ENCODE data around the gene PROCA1.
A peak's percentile ranks its signal among the peaks of the same experiment; 100 is the strongest.

The PROCA1 gene

GRCh38 chr17:28710861-28711722, 596 bp downstream of the PROCA1 start:
- DNase-seq (ENCODE audit: low read depth in 3 of 3): peak; percentile 80 to 86 (median 81)

GRCh38 chr17:28707339-28707720, 4.4 kb downstream of the PROCA1 start:
- DNase-seq (ENCODE audit: low read depth in 3 of 3): no peak

- DNase-seq (ENCODE audit: low read depth in 3 of 3): no peak
Observed at GRCh38 chr17:28706471-28707338, 5.0 kb downstream of the PROCA1 start.

GRCh38 chr17:28705728-28706334, 5.9 kb downstream of the PROCA1 start:
- DNase-seq (ENCODE audit: low read depth in 3 of 3): no peak

GRCh38 chr17:28705074-28705659, 6.5 kb downstream of the PROCA1 start:
- no peak for DNase-seq (ENCODE audit: low read depth in 3 of 3)

- no peak for DNase-seq (ENCODE audit: low read depth in 3 of 3)
Observed at GRCh38 chr17:28704219-28704858, 7.3 kb downstream of the PROCA1 start.

- no peak for DNase-seq (ENCODE audit: low read depth in 3 of 3)
Observed at GRCh38 chr17:28703552-28704218, 8.0 kb downstream of the PROCA1 start.

GRCh38 chr17:28702752-28703150, 8.9 kb downstream of the PROCA1 start:
- no peak for DNase-seq (ENCODE audit: low read depth in 3 of 3)

GRCh38 chr17:28702026-28702751, 9.5 kb downstream of the PROCA1 start:
- DNase-seq (ENCODE audit: low read depth in 3 of 3): no peak

- no peak for DNase-seq (ENCODE audit: low read depth in 3 of 3)
Observed at GRCh38 chr17:28700830-28701492, 10.7 kb downstream of the PROCA1 start.

- DNase-seq (ENCODE audit: low read depth in 3 of 3): no peak
Observed at GRCh38 chr17:28700278-28700677, 11.4 kb downstream of the PROCA1 start.

GRCh38 chr17:28698253-28698941, 13.3 kb downstream of the PROCA1 start:
- no peak for DNase-seq (ENCODE audit: low read depth in 3 of 3)

- DNase-seq (ENCODE audit: low read depth in 3 of 3): no peak
Observed at GRCh38 chr17:28693869-28694268, 17.8 kb downstream of the PROCA1 start.

- DNase-seq (ENCODE audit: low read depth in 3 of 3): no peak
Observed at GRCh38 chr17:28689011-28689410, 22.7 kb downstream of the PROCA1 start.

- DNase-seq (ENCODE audit: low read depth in 3 of 3): no peak
Observed at GRCh38 chr17:28688481-28688880, 23.2 kb downstream of the PROCA1 start.

GRCh38 chr17:28686296-28686695, 25.4 kb downstream of the PROCA1 start:
- no peak for DNase-seq (ENCODE audit: low read depth in 3 of 3)

- no peak for DNase-seq (ENCODE audit: low read depth in 3 of 3)
Observed at GRCh38 chr17:28685366-28685765, 26.3 kb downstream of the PROCA1 start.

- no peak for DNase-seq (ENCODE audit: low read depth in 3 of 3)
Observed at GRCh38 chr17:28684963-28685362, 26.7 kb downstream of the PROCA1 start.

- no peak for DNase-seq (ENCODE audit: low read depth in 3 of 3)
Observed at GRCh38 chr17:28682655-28683054, 29.0 kb downstream of the PROCA1 start.

Measured in stimulated activated CD4-positive, alpha-beta T cell treated with anti-CD3 and anti-CD28 coated beads, TNF-alpha, amount 100 ng/mL, for 4 hours (primary cell).